SH-SY5Y (cell line): ENCODE data around the gene ANKK1.

ENCODE experiments used
- GATA2 ChIP-seq: IDR thresholded peaks from 2 replicates; pipeline ENCODE4 v1.6.1; 2011; ENCODE audit warnings: mild to moderate bottlenecking, low read depth, low read length
- GATA3 ChIP-seq: IDR thresholded peaks from 2 replicates; pipeline ENCODE4 v1.6.1; 2011; ENCODE audit warnings: low read depth, mild to moderate bottlenecking, low read length, moderate library complexity

DNA sequence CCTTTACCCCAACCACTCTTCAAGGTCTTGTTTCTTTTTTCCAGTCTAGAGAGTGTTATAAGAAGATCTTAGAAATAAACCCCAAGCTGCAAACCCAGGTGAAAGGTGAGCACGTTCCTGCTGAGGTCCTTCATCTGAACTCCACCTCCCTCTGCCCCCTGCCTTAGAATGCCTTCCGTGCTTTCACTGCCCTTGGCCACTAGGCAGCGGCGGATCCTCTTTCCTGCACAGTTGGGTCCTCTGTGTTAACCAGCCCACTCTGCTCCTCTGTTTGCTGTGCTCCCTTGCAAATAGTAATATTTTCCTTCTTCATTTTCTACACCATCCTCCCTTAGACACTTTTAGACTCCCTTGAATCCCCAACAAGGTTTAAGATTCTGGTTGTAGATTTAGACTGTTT lies 48.8 kb upstream of the ANKK1 start:
- TF ChIP-seq GATA2 (no peak), GATA3 (no peak)
